ENCODE results near the gene CHPT1.

DNA sequence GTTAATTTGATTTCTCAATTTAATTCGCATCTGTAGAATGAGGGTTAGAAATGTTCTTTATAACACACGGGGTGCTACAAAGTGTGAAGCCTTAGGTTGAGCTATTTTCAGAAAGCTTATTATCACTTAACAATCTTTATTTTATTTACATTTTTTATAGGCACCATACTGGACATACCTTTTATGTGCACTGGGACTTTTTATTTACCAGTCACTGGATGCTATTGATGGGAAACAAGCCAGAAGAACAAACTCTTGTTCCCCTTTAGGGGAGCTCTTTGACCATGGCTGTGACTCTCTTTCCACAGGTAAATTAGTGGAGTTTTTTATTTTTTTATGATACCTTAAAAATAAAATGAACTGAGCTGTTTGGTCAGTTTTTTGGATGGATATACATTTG is 16.5 kb downstream of the CHPT1 start:
- TF ChIP-seq, protein P1, sequence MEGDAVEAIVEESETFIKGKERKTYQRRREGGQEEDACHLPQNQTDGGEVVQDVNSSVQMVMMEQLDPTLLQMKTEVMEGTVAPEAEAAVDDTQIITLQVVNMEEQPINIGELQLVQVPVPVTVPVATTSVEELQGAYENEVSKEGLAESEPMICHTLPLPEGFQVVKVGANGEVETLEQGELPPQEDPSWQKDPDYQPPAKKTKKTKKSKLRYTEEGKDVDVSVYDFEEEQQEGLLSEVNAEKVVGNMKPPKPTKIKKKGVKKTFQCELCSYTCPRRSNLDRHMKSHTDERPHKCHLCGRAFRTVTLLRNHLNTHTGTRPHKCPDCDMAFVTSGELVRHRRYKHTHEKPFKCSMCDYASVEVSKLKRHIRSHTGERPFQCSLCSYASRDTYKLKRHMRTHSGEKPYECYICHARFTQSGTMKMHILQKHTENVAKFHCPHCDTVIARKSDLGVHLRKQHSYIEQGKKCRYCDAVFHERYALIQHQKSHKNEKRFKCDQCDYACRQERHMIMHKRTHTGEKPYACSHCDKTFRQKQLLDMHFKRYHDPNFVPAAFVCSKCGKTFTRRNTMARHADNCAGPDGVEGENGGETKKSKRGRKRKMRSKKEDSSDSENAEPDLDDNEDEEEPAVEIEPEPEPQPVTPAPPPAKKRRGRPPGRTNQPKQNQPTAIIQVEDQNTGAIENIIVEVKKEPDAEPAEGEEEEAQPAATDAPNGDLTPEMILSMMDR (IDR thresholded peaks at IDR 0.05): no peak
- no peak for TF ChIP-seq ZFX (IDR thresholded peaks at IDR 0.05; ENCODE audit: borderline replicate concordance)

Measured in 22Rv1 (cell line).